Testis (tissue), 2 donors: Measurements from ENCODE around the gene ALG12.

Source experiments
- CTCF ChIP-seq, 3 experiments: fragments of 450-650 bp in 2 of 3; fragments of 200-600 bp in 1 of 3; sonication (generic) in 1 of 3; IDR thresholded peaks; one replicate each; pipeline ENCODE4 v1.5.1; 2016 to 2019; ENCODE audit warnings: antibody characterized with exemption in 3 of 3, mild to moderate bottlenecking in 2 of 3, moderate library complexity in 1 of 3
- POLR2A ChIP-seq: fragments of 450-650 bp; IDR thresholded peaks from one replicate; pipeline ENCODE4 v1.6.1; 2017; ENCODE audit warnings: antibody characterized with exemption, mild to moderate bottlenecking, moderate library complexity

- TF ChIP-seq POLR2A, result no peak
- no peak for TF ChIP-seq CTCF (IDR thresholded peaks at IDR 0.05)
These were observed 16.1 kb upstream of the ALG12 start for GRCh38 chr22:49934160-49934890.
